Erythroblast (primary cell): ENCODE results near the gene HOXC10.

ENCODE experiments used
- DNase-seq, 2 experiments: peaks; one replicate each; lab custom pipeline; 2025; lab: John Stamatoyannopoulos, UW
- GATA1 ChIP-seq: IDR thresholded peaks from 2 replicates; pipeline ENCODE4 v1.6.1; 2011; ENCODE audit warnings: low read depth, mild to moderate bottlenecking, control low read depth, low read length, moderate library complexity
- POLR2A ChIP-seq: IDR thresholded peaks from 2 replicates; pipeline ENCODE4 v1.6.1; 2011; ENCODE audit warnings: mild to moderate bottlenecking, low read length

HOXC10 gene

GRCh38 chr12:54005853-54006558 is 21.1 kb downstream of the HOXC10 start:
- TF ChIP-seq POLR2A = no peak
- TF ChIP-seq GATA1 = no peak

DNA sequence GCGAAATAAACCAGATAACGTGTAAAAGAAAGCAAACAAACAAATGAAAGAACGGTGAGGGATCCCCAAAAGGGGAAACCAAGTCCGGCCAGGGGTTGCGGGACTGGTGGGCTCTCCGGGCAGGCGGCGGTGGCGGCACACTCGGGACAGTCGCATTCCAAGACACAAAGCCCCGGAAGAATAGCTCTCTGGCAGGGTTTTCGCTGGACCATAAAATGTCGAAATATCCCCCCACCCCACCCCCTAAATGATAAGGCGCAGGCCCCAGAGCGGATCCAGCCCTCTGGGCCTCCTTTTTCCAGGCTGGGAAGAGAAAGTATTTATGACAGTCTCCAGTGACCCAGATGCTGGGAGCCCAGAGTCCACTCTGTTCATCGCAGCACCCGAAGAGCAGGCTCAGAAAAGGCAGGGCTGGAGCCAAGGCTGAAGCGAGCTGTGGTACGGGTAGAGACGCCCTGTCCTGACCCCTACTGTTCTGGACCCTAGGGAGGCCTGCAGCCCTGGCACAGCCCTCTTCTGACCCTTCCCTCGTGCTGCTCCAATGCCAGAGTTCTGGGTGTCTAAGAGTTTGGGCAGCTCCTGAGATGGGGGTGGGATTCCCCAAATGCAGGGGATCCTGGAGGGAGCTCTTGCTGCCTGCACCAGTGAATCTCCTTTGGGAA is 21.7 kb downstream of the HOXC10 start:
- no peak for DNase-seq
- TF ChIP-seq POLR2A (no peak), GATA1 (no peak)

More at GRCh38 chr12:54005853-54006558, 21.1 kb downstream of the HOXC10 start:
- peak; percentile 76 to 89 for DNase-seq

GRCh38 chr12:54007538-54008259 is 22.8 kb downstream of the HOXC10 start:
- TF ChIP-seq POLR2A (no peak), GATA1 (no peak)
- no peak for DNase-seq

DNA sequence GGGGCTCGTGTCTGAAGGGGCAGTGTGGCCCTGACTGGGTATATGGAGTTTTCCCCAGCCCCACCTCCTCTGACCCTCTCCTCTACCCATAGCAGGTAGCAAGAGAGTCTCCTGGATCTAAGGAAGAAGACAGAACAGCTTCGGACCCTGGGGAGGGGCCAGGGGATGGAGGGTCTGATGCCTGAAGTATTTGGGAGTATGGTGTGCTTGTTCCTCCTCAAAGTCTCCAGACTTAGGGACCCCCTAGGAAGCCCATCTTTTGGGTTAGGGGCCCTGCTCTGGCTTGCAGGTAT is 23.3 kb downstream of the HOXC10 start:
- TF ChIP-seq POLR2A (no peak), GATA1 (no peak)
- no peak for DNase-seq

GRCh38 chr12:54009171-54010052 is 24.5 kb downstream of the HOXC10 start:
- no peak for DNase-seq
- TF ChIP-seq POLR2A (no peak), GATA1 (no peak)

- TF ChIP-seq POLR2A (no peak), GATA1 (no peak)
- DNase-seq = no peak
Observed at GRCh38 chr12:54010053-54010971, 25.4 kb downstream of the HOXC10 start.

GRCh38 chr12:54010972-54011664 is 26.2 kb downstream of the HOXC10 start:
- TF ChIP-seq POLR2A = no peak
- no peak for TF ChIP-seq GATA1
- DNase-seq = no peak

- DNase-seq = no peak
- TF ChIP-seq POLR2A (no peak), GATA1 (no peak)
Observed at GRCh38 chr12:54011665-54012532, 27.0 kb downstream of the HOXC10 start.

DNA sequence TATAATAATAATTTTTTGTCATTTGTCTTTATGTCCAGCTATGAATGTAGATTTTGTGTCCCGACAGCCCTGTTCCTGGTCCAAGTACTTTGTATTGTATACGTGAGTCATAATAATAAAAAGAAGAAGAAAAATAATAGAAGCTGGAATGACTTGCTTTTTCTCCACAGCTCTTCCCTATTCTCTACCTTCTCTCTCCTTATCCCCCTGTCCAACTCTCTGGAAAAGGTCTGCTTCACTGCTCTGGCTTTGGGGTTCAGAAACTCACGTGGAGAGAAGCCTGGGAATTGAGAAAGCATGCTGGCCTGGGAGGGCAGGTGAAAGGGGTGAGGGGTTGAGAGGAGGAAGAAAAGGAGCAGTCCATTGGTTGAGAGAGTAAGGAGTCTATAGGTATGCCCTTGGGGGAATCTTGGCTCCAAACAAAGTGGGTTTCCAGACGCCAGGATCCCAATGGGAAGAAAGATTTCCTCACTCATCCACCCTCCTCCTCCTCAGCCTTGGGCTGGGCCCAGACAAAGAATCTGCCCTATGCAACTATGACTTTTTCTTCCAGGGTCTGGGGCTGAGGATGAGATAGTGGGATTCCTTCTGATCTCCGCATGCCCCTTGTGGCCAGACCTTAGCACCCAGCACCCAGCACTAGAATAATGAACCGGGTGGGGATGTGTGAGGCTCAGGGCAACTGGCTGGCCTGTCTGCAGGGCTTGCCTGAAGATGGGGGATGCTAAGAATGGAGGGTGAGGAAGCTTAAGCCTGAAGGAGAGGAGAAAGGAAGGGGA is 27.9 kb downstream of the HOXC10 start:
- no peak for TF ChIP-seq POLR2A
- no peak for TF ChIP-seq GATA1

GRCh38 chr12:54014377-54015017 is 29.6 kb downstream of the HOXC10 start:
- no peak for DNase-seq
- TF ChIP-seq POLR2A (no peak), GATA1 (no peak)

More for the DNA sequence above, 27.9 kb downstream of the HOXC10 start:
- DNase-seq = no peak
